Measurements from ENCODE around the gene FLAD1. TPM values are rescaled to one million over a fixed set of nuclear protein-coding genes. Genes with fewer than 3 reads are reported as not detected.

The FLAD1 gene
- total and polyA plus RNA-seq, 2 of the 8 experiments (the other 6 are each of a cell fraction or from before 2014, with no cell fraction given), result 104 to 143 TPM

DNA sequence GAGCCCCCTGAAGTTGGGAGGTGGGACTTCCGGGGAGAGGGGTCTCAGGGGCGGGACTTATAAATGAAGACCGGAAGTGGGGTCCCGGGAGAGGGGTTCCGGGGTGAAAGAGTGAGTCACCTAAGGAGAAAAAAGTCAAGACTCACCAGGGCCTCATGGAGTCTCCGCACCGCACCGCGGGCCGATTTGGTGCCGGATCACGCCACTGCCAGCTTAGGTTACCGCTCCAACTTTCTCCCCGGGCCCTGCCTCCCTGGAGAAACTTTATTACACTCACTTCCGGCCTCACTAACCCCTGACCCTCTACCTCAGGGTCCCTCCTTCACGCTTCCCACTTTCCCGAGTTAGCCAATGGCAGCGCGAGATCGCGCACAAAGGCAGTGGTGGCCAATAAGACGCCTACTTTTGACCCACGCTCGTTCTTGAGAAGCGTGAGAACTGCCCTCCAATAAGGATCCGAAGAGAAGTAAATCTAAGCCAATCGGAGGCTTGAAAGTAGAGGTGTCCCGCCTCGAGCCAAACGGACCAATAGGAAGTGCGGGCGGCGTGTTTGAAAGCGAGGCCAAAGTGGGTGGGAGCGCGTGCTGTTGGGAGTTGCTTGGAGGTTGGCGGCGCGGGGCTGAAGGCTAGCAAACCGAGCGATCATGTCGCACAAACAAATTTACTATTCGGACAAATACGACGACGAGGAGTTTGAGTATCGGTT lies 8.9 kb upstream of the FLAD1 start, which contains the start of gene CKS1B (continued):
- no peak for TF ChIP-seq TEAD4 (IDR thresholded peaks at IDR 0.05; ENCODE audit: low read depth, low read length)
- no peak for TF ChIP-seq KDM1A (IDR thresholded peaks at IDR 0.05; ENCODE audit: borderline replicate concordance, low read length)
- peak; percentile 63 for TF ChIP-seq TBP (IDR thresholded peaks at IDR 0.05; ENCODE audit: low read depth, low read length)
- no peak for TF ChIP-seq BRCA1 (IDR thresholded peaks at IDR 0.05; ENCODE audit: low read depth, low read length)
- TF ChIP-seq HDAC6 (IDR thresholded peaks at IDR 0.05; ENCODE audit: low read depth, low read length), result no peak
- no peak for TF ChIP-seq SUZ12 (IDR thresholded peaks at IDR 0.05; ENCODE audit: low read length)
- TF ChIP-seq CEBPB (IDR thresholded peaks at IDR 0.05; ENCODE audit: low read depth, low read length), result no peak
- TF ChIP-seq EP300 (IDR thresholded peaks at IDR 0.05; ENCODE audit: borderline replicate concordance in 1 of 2, low read depth in 2 of 2, low read length in 2 of 2), result no peak
- no peak for TF ChIP-seq SIRT6 (IDR thresholded peaks at IDR 0.05; ENCODE audit: low read length)
- TF ChIP-seq, protein P1, sequence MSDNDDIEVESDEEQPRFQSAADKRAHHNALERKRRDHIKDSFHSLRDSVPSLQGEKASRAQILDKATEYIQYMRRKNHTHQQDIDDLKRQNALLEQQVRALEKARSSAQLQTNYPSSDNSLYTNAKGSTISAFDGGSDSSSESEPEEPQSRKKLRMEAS (IDR thresholded peaks at IDR 0.05), result peak; percentile 93
- TF ChIP-seq PHF8 (conservative IDR thresholded peaks at IDR 0.05; ENCODE audit: low read depth, low read length), result peak; percentile 80
- peak; percentile 13 for TF ChIP-seq TAF7 (optimal IDR thresholded peaks at IDR 0.05; ENCODE audit: borderline replicate concordance, low read depth, low read length)
- no peak for TF ChIP-seq ZNF274 (IDR thresholded peaks at IDR 0.05; ENCODE audit: borderline replicate concordance, extremely low read depth, low read length)
- TF ChIP-seq, protein P2, sequence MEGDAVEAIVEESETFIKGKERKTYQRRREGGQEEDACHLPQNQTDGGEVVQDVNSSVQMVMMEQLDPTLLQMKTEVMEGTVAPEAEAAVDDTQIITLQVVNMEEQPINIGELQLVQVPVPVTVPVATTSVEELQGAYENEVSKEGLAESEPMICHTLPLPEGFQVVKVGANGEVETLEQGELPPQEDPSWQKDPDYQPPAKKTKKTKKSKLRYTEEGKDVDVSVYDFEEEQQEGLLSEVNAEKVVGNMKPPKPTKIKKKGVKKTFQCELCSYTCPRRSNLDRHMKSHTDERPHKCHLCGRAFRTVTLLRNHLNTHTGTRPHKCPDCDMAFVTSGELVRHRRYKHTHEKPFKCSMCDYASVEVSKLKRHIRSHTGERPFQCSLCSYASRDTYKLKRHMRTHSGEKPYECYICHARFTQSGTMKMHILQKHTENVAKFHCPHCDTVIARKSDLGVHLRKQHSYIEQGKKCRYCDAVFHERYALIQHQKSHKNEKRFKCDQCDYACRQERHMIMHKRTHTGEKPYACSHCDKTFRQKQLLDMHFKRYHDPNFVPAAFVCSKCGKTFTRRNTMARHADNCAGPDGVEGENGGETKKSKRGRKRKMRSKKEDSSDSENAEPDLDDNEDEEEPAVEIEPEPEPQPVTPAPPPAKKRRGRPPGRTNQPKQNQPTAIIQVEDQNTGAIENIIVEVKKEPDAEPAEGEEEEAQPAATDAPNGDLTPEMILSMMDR (IDR thresholded peaks at IDR 0.05; ENCODE audit: control extremely low read depth in 1 of 3, insufficient read depth in 1 of 3, low read depth in 1 of 3, low read length in 3 of 3), result no peak
- TF ChIP-seq JUND (IDR thresholded peaks at IDR 0.05; ENCODE audit: low read length), result peak; percentile 89
- TF ChIP-seq, protein P3, sequence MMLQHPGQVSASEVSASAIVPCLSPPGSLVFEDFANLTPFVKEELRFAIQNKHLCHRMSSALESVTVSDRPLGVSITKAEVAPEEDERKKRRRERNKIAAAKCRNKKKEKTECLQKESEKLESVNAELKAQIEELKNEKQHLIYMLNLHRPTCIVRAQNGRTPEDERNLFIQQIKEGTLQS (IDR thresholded peaks at IDR 0.05; ENCODE audit: insufficient read depth, low read depth, low read length), result 0 out of 2 replicates have a peak, but pooled peaks have one; percentile 20
- no peak for TF ChIP-seq CBX8 (IDR thresholded peaks at IDR 0.05; ENCODE audit: borderline replicate concordance, low read depth, low read length)
- no peak for TF ChIP-seq BACH1 (IDR thresholded peaks at IDR 0.05; ENCODE audit: low read length)
- TF ChIP-seq CHD1 (IDR thresholded peaks at IDR 0.05; ENCODE audit: low read depth, low read length), result no peak
- TF ChIP-seq ASH2L (IDR thresholded peaks at IDR 0.05; ENCODE audit: low read length), result peak; percentile 76
- peak; percentile 20; the same call in 1 of the 2 replicates for TF ChIP-seq RBBP5 (IDR thresholded peaks at IDR 0.05; ENCODE audit: borderline replicate concordance, low read depth, low read length)
- no peak; the same call in 1 of the 2 replicates for TF ChIP-seq POLR2AphosphoS5 (IDR thresholded peaks at IDR 0.05; ENCODE audit: low read depth, low read length)

Measured in H1 (cell line).